GM12878 (cell line): Measurements from ENCODE around the gene SIX5. TPM values are rescaled to one million over a fixed set of nuclear protein-coding genes. Genes with fewer than 3 reads are reported as not detected.

Source experiments
- ATAC-seq: fragments of 200-7000 bp; cut with Tn5 transposase; 3 replicates; pipeline ENCODE4 v1.9.1; 2020; ENCODE audit warnings: mild to moderate bottlenecking, moderate library complexity
- BruUV-seq: library from RNA; stranded (reverse); fragments of 400-500 nt; replicated peaks from 2 replicates; lab custom pipeline; 2021; lab: Mats Ljungman, UMichigan
- CTCF ChIA-PET: fragments of 300-600 bp; sonication (Branson Sonifier 250); formaldehyde crosslinking; extraction: SDS; loops from one replicate; lab custom pipeline; 2021; ENCODE audit warnings: inconsistent platforms; lab: Yijun Ruan, JAX
- POLR2A ChIA-PET: fragments of 350-600 bp; formaldehyde crosslinking; extraction: SDS; loops from one replicate; lab custom pipeline; 2021; ENCODE audit warnings: inconsistent platforms; lab: Charles Lee
- RAD21 ChIA-PET: fragments of 300-600 bp; sonication (Branson Sonifier 250); formaldehyde crosslinking; loops from one replicate; lab custom pipeline; 2023; ENCODE audit warnings: antibody characterized with exemption; ENCODE audit not compliant: unreplicated experiment; lab: Charles Lee
- SMC1A ChIA-PET: fragments of 300-600 bp; sonication (Branson Sonifier 250); formaldehyde crosslinking; loops from one replicate; lab custom pipeline; 2023; ENCODE audit not compliant: unreplicated experiment, uncharacterized antibody; lab: Charles Lee
- DNase-seq: peaks from one replicate; pipeline ENCODE4 v3.0.0-alpha.2; 2011; ENCODE audit warnings: low read depth, low spot score
- FAIRE-seq: peaks from 3 replicates; lab custom pipeline; 2011; peaks lifted over from hg19 to GRCh38; lab: Jason Lieb, UNC
- H2AFZ ChIP-seq: 2 replicates; pipeline ENCODE4 v1.6.0; 2011; ENCODE audit warnings: low read depth, low read length, control low read depth; ENCODE audit not compliant: control insufficient read depth
- H3K27ac ChIP-seq: 2 replicates; pipeline ENCODE4 v1.5.1; 2011; ENCODE audit warnings: control low read depth; ENCODE audit not compliant: control insufficient read depth, insufficient read depth
- H3K27me3 ChIP-seq, 2 experiments: replicated peaks in 1 of 2; 2 replicates each; pipeline versions ENCODE4 v1.6.0 to v1.6.1; 2011; ENCODE audit warnings: low read length in 1 of 2; ENCODE audit not compliant: control insufficient read depth in 2 of 2, insufficient read depth in 2 of 2
- H3K36me3 ChIP-seq, 2 experiments: 2 replicates each; pipeline ENCODE4 v1.5.1; 2011; ENCODE audit warnings: low read length in 1 of 2; ENCODE audit not compliant: control insufficient read depth in 2 of 2, insufficient read depth in 2 of 2
- H3K4me1 ChIP-seq: 2 replicates; pipeline ENCODE4 v1.6.1; 2011; ENCODE audit warnings: mild to moderate bottlenecking, low read length, moderate library complexity, mixed read lengths; ENCODE audit not compliant: control insufficient read depth, insufficient read depth
- H3K4me2 ChIP-seq: 2 replicates; pipeline ENCODE4 v1.6.0; 2011; ENCODE audit warnings: control low read depth; ENCODE audit not compliant: control insufficient read depth, insufficient read depth
- H3K4me3 ChIP-seq: fragments of 200-600 bp; sonication (generic); 2 replicates; pipeline ENCODE4 v1.5.1; 2016
- H3K79me2 ChIP-seq: 2 replicates; pipeline ENCODE4 v1.6.0; 2011; ENCODE audit warnings: low read length; ENCODE audit not compliant: control insufficient read depth, insufficient read depth
- H3K9ac ChIP-seq: 2 replicates; pipeline ENCODE4 v1.8.0; 2011; ENCODE audit warnings: low read length, control low read depth, mixed read lengths; ENCODE audit not compliant: control insufficient read depth, insufficient read depth
- H3K9me3 ChIP-seq: replicated peaks from 3 replicates; pipeline ENCODE4 v1.5.1; 2011; ENCODE audit warnings: mild to moderate bottlenecking, low read length; ENCODE audit not compliant: control insufficient read depth, insufficient read depth
- H4K20me1 ChIP-seq: 2 replicates; pipeline ENCODE4 v1.6.0; 2011; ENCODE audit not compliant: control insufficient read depth, insufficient read depth
- CTCF ChIP-seq, 3 experiments: IDR thresholded peaks in 2 of 3; conservative IDR thresholded peaks in 1 of 3; 2 replicates each; pipeline ENCODE4 v1.5.1; 2011; ENCODE audit warnings: low read depth in 3 of 3, low read length in 3 of 3, mild to moderate bottlenecking in 3 of 3, control low read depth in 2 of 3, moderate library complexity in 2 of 3, inconsistent platforms in 1 of 3, mixed read lengths in 1 of 3; ENCODE audit not compliant: control insufficient read depth in 2 of 3, insufficient read depth in 1 of 3; ENCODE audit errors: extremely low read depth in 1 of 3
- NFYB ChIP-seq: IDR thresholded peaks from 2 replicates; pipeline ENCODE4 v1.6.1; 2011; ENCODE audit warnings: low read depth, mild to moderate bottlenecking, low read length, improper control_type of control experiment, moderate library complexity; ENCODE audit not compliant: insufficient read depth
- NRF1 ChIP-seq: conservative IDR thresholded peaks from 2 replicates; pipeline ENCODE4 v1.6.1; 2011; ENCODE audit warnings: mild to moderate bottlenecking, low read depth, low read length, improper control_type of control experiment
- SMAD1 ChIP-seq: fragments of 450-650 bp; IDR thresholded peaks from 2 replicates; pipeline ENCODE4 v1.6.1; 2018; ENCODE audit warnings: mild to moderate bottlenecking, low read depth; ENCODE audit not compliant: partially characterized antibody
- WGBS: methylation state at CpG from one replicate; pipeline ENCODE4 v1.1.6; 2016; ENCODE audit warnings: low lambda C conversion rate; ENCODE audit not compliant: insufficient replicate concordance, insufficient coverage; ENCODE audit errors: missing lambda C conversion rate; 5-methylcytosine and 5-hydroxymethylcytosine counted together
- in situ Hi-C: fragments of 300-500 bp; cut with MboI; formaldehyde crosslinking; loops from 9 replicates; pipeline ENCODE4 v1.14.3; 2018; ENCODE audit warnings: mixed read lengths
- intact Hi-C: fragments of 100-400 bp; cut with micrococcal nuclease; formaldehyde crosslinking; loops from one replicate; pipeline ENCODE4 v1.14.2; 2022; ENCODE audit not compliant: unreplicated experiment
- polyA plus RNA-seq, 11 experiments: library from polyadenylated mRNA; depleted of rRNA in 4 of 11; unstranded in 6 of 11; stranded (reverse) in 5 of 11; fragments of >200 nt; fragmentation: Nextera tagmentation in 4 of 11; fragmentation: Illumina TruSeq in 1 of 11; extraction: Ambion mirVana in 4 of 11; extraction: Trizol in 1 of 11; gene quantifications; 1 replicate in 1 of 11; 2 replicates in 10 of 11; pipeline versions ENCODE4 v1.2.1 to v1.2.3, GENCODE V29; 2011 to 2016; ENCODE audit warnings: inconsistent platforms in 2 of 11, missing spikeins in 2 of 11, low read depth in 1 of 11
- total RNA-seq, 4 experiments: library from RNA; depleted of rRNA in 3 of 4; stranded (reverse); fragments of >200 nt in 3 of 4; fragmentation: Illumina TruSeq in 1 of 4; extraction: Trizol in 1 of 4; gene quantifications; 2 replicates each; pipeline versions ENCODE4 v1.2.1 to v1.2.3, GENCODE V29; 2013 to 2021

SIX5 gene
- total and polyA plus RNA-seq, 10 of the 15 experiments (the other 5 are each of a cell fraction or from before 2014, with no cell fraction given) = 1.9 to 10.5 (median 3.0) TPM; not detected in 2

- RAD21 ChIA-PET = interaction anchor here (1.0 to 1.4 kb wide), 2 partner anchors 9 to 30 kb away, joined by 3 read pairs; partner anchors contain the start of genes FBXO46 and SIX5
- TF ChIP-seq NRF1 (no peak), CTCF (IDR thresholded peaks at IDR 0.05 in 2 of 3, conservative IDR thresholded peaks at IDR 0.05 in 1 of 3; ENCODE audit: control insufficient read depth in 2 of 3, extremely low read depth in 1 of 3, insufficient read depth in 1 of 3, low read depth in 3 of 3, low read length in 3 of 3) (no peak), NFYB (0 out of 2 replicates have a peak, but pooled peaks have one; percentile 39), SMAD1 (no peak)
- no peaks in the 10 kb centered on the region for H3K36me3 ChIP-seq
- peak; percentile 73 for ATAC-seq
- H3K27ac ChIP-seq = no peak overlapping the region
- H4K20me1 ChIP-seq = no peaks in the 10 kb centered on the region
- no peak overlapping the region for H3K4me2 ChIP-seq
- DNase-seq = no peak
- no TSS peak for BruUV-seq
- SMC1A ChIA-PET = no interaction called here
- WGBS = 65% methylated on average over 10 of the region's 10 CpGs
- FAIRE-seq = no peak
- H3K4me3 ChIP-seq = no peak overlapping the region
- intact Hi-C loops (no loop called here), in situ Hi-C loops (no loop called here)
- POLR2A ChIA-PET = interaction anchor here (0.7 kb wide), 1 partner anchor 29 kb away, joined by 3 read pairs; the partner anchor contains the start of gene SIX5
- no peaks in the 10 kb centered on the region for H3K9me3 ChIP-seq
- peaks cover 0 to 2% of the 10 kb centered on the region in 2 experiments; a peak in 2 of 4 replicates for H3K27me3 ChIP-seq
- CTCF ChIA-PET = interaction anchor here (1.0 to 1.4 kb wide), 3 partner anchors 14 to 46 kb away, joined by 3 read pairs; partner anchors contain the start of gene SIX5
- no peak overlapping the region for H3K9ac ChIP-seq
- no peak overlapping the region for H2AFZ ChIP-seq
- no peaks in the 10 kb centered on the region for H3K4me1 ChIP-seq
- no peaks in the 10 kb centered on the region for H3K79me2 ChIP-seq
These were observed 29.3 kb downstream of the SIX5 start for GRCh38 chr19:45739498-45740439.
